ENCODE data around the gene KAZN.

KAZN gene

DNA sequence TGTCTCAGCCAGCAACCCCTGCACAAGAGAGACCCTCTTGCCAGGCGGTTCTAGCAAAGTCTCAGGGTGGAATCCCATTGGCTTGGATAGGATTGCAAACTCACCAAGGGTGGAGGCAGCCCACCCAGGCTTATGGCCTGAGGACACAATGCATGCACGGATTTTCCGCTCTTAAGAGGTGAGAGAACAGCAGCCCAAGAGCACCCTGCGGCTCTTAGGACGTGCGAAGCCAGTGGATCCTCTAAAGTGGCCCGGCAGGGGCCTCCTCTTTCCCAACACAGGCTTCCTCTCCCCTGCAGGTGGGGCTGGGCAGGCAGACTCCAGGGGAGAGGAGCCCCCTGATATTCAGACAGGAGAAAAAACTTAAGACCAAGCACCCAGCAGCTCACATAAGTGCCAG, 523.8 kb downstream of the KAZN start:
- DNase-seq (ENCODE audit: low read depth), result no peak
- H3K4me3 ChIP-seq (ENCODE audit: low read depth, low read length), result no peak overlapping the region
- TF ChIP-seq, protein P1, sequence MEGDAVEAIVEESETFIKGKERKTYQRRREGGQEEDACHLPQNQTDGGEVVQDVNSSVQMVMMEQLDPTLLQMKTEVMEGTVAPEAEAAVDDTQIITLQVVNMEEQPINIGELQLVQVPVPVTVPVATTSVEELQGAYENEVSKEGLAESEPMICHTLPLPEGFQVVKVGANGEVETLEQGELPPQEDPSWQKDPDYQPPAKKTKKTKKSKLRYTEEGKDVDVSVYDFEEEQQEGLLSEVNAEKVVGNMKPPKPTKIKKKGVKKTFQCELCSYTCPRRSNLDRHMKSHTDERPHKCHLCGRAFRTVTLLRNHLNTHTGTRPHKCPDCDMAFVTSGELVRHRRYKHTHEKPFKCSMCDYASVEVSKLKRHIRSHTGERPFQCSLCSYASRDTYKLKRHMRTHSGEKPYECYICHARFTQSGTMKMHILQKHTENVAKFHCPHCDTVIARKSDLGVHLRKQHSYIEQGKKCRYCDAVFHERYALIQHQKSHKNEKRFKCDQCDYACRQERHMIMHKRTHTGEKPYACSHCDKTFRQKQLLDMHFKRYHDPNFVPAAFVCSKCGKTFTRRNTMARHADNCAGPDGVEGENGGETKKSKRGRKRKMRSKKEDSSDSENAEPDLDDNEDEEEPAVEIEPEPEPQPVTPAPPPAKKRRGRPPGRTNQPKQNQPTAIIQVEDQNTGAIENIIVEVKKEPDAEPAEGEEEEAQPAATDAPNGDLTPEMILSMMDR (IDR thresholded peaks at IDR 0.05; ENCODE audit: low read depth, low read length, missing control alignments), result no peak
- in situ Hi-C loops (cut with HindIII; ENCODE audit: low sequenced_read_pairs), result no loop called here

- no peak overlapping the region for H3K4me3 ChIP-seq (ENCODE audit: low read depth, low read length)
- DNase-seq (ENCODE audit: low read depth), result no peak
- in situ Hi-C loops (cut with HindIII; ENCODE audit: low sequenced_read_pairs), result no loop called here
- TF ChIP-seq, protein P1 (IDR thresholded peaks at IDR 0.05; ENCODE audit: low read depth, low read length, missing control alignments), result no peak
These were observed 524.8 kb downstream of the KAZN start for GRCh38 chr1:15123270-15123669.

DNA sequence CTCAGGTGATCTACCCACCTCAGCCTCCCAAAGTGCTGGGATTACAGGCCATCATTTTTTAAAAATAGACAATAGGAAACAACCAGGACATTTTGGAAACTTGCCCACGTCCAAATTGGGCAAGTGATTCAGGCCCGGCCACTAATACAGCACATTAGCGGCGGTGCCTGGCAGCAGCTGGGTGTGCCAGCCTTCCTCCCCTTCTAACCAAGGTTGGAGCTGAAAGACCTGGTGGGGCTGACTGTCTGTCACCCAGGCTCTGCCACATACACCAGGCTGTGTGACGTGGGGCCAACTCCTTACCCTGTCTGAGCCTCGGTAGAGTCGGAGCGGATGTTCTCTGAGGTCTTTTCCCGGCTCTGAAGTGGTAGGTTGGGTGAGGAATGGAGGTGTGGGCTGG, 525.4 kb downstream of the KAZN start:
- DNase-seq (ENCODE audit: low read depth), result no peak
- in situ Hi-C loops (cut with HindIII; ENCODE audit: low sequenced_read_pairs), result no loop called here
- TF ChIP-seq, protein P1 (IDR thresholded peaks at IDR 0.05; ENCODE audit: low read depth, low read length, missing control alignments), result no peak
- H3K4me3 ChIP-seq (ENCODE audit: low read depth, low read length), result no peak overlapping the region

- TF ChIP-seq, protein P1 (IDR thresholded peaks at IDR 0.05; ENCODE audit: low read depth, low read length, missing control alignments), result no peak
- H3K4me3 ChIP-seq (ENCODE audit: low read depth, low read length), result no peak overlapping the region
- in situ Hi-C loops (cut with HindIII; ENCODE audit: low sequenced_read_pairs), result loop anchor here (25.0 kb wide), 2 partner anchors 163 to 313 kb away; partner anchors contain the start of gene CTRC
- no peak for DNase-seq (ENCODE audit: low read depth)
These were observed 526.0 kb downstream of the KAZN start for GRCh38 chr1:15124362-15125100.

GRCh38 chr1:15125101-15125745, 526.7 kb downstream of the KAZN start:
- in situ Hi-C loops (cut with HindIII; ENCODE audit: low sequenced_read_pairs), result loop anchor here (25.0 kb wide), 2 partner anchors 162 to 312 kb away; partner anchors contain the start of gene CTRC
- DNase-seq (ENCODE audit: low read depth), result no peak
- TF ChIP-seq, protein P1 (IDR thresholded peaks at IDR 0.05; ENCODE audit: low read depth, low read length, missing control alignments), result no peak
- H3K4me3 ChIP-seq (ENCODE audit: low read depth, low read length), result no peak overlapping the region

DNA sequence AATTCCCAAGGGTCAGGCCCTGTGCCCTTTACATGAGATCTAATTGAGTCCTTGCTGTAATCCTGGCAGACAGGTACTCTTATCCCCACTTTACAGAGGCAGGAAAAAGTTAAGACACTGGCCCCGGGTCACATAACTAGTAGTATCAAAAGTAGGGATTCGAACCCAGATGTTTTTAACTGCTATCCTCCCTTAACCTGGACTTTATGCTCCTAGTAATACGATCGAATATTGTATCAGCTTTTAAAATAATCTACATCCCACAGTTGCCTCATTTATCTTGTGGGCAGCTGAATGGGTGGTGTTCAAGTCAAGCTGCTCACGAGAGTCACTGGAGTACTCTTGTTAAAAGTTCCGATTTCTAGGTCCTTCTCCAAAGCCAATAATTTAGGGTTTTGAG, 529.6 kb downstream of the KAZN start:
- TF ChIP-seq, protein P1 (IDR thresholded peaks at IDR 0.05; ENCODE audit: low read depth, low read length, missing control alignments), result no peak
- in situ Hi-C loops (cut with HindIII; ENCODE audit: low sequenced_read_pairs), result loop anchor here (25.0 kb wide), 2 partner anchors 159 to 309 kb away; partner anchors contain the start of gene CTRC
- no peak overlapping the region for H3K4me3 ChIP-seq (ENCODE audit: low read depth, low read length)
- no peak for DNase-seq (ENCODE audit: low read depth)

All from astrocyte of the cerebellum (primary cell).